GM23338 (cell line): ENCODE results near the gene MUCL3. TPM values are rescaled to one million over a fixed set of nuclear protein-coding genes. Genes with fewer than 3 reads are reported as not detected.

Experiments
- ATAC-seq: fragments of 200-7000 bp; cut with Tn5 transposase; 3 replicates; pipeline ENCODE4 v1.9.1; 2020
- DNase-seq: peaks from one replicate; pipeline ENCODE4 v3.0.0-alpha.2; 2015; ENCODE audit warnings: low spot score
- H2AFZ ChIP-seq: fragments of 200-600 bp; sonication (generic); 2 replicates; pipeline ENCODE4 v1.8.0; 2016; ENCODE audit warnings: antibody characterized with exemption, mild to moderate bottlenecking, moderate library complexity
- H3F3A ChIP-seq: fragments of 200-600 bp; sonication (generic); replicated peaks from 2 replicates; pipeline ENCODE4 v1.8.0; 2017; ENCODE audit warnings: antibody characterized with exemption, mixed run types, low read depth
- H3K27ac ChIP-seq: fragments of 200-600 bp; sonication (generic); 2 replicates; pipeline ENCODE4 v1.6.1; 2016; ENCODE audit warnings: low read depth
- H3K27me3 ChIP-seq: fragments of 200-600 bp; sonication (generic); 2 replicates; pipeline ENCODE4 v1.8.0; 2016; ENCODE audit warnings: mild to moderate bottlenecking, mixed run types, moderate library complexity; ENCODE audit not compliant: insufficient read depth
- H3K36me3 ChIP-seq: fragments of 200-600 bp; sonication (generic); 2 replicates; pipeline ENCODE4 v1.8.0; 2016; ENCODE audit warnings: mild to moderate bottlenecking; ENCODE audit not compliant: insufficient read depth
- H3K4me1 ChIP-seq: fragments of 200-600 bp; sonication (generic); 2 replicates; pipeline ENCODE4 v1.8.0; 2016; ENCODE audit warnings: mild to moderate bottlenecking, moderate library complexity; ENCODE audit not compliant: insufficient read depth
- H3K4me2 ChIP-seq: fragments of 200-600 bp; sonication (generic); 2 replicates; pipeline ENCODE4 v1.7.1; 2017; ENCODE audit warnings: mixed run types
- H3K4me3 ChIP-seq: fragments of 200-600 bp; sonication (generic); 2 replicates; pipeline ENCODE4 v1.6.1; 2016; ENCODE audit warnings: mixed run types
- H3K79me2 ChIP-seq: fragments of 200-600 bp; sonication (generic); replicated peaks from 2 replicates; pipeline ENCODE4 v1.8.0; 2017; ENCODE audit warnings: mild to moderate bottlenecking; ENCODE audit not compliant: insufficient read depth
- H3K9me2 ChIP-seq: fragments of 200-600 bp; sonication (generic); 2 replicates; pipeline ENCODE4 v1.8.0; 2017; ENCODE audit not compliant: insufficient read depth
- H4K20me1 ChIP-seq: fragments of 200-600 bp; sonication (generic); replicated peaks from 2 replicates; pipeline ENCODE4 v1.8.0; 2017; ENCODE audit warnings: mild to moderate bottlenecking; ENCODE audit not compliant: insufficient read depth
- H3K27ac Mint-ChIP-seq: 2 replicates; pipeline ENCODE4 v1.8.0; 2020; ENCODE audit warnings: inconsistent platforms, mild to moderate bottlenecking, moderate library complexity, mixed read lengths
- H3K27me3 Mint-ChIP-seq: 3 replicates; pipeline ENCODE4 v1.8.0; 2022; ENCODE audit warnings: low read depth, mild to moderate bottlenecking, moderate library complexity, mixed read lengths, inconsistent platforms; ENCODE audit not compliant: insufficient read depth, poor library complexity
- H3K36me3 Mint-ChIP-seq: 3 replicates; pipeline ENCODE4 v1.8.0; 2021; ENCODE audit warnings: low read depth, mild to moderate bottlenecking, inconsistent platforms, moderate library complexity, mixed read lengths
- H3K4me1 Mint-ChIP-seq: 3 replicates; pipeline ENCODE4 v1.8.0; 2020; ENCODE audit warnings: mild to moderate bottlenecking, inconsistent platforms, mixed read lengths
- H3K4me3 Mint-ChIP-seq: 3 replicates; pipeline ENCODE4 v1.8.0; 2021; ENCODE audit warnings: moderate library complexity, mild to moderate bottlenecking, inconsistent platforms, mixed read lengths
- H3K9me3 Mint-ChIP-seq: 3 replicates; pipeline ENCODE4 v1.8.0; 2020; ENCODE audit warnings: moderate library complexity, mild to moderate bottlenecking, inconsistent platforms, mixed read lengths
- CREB1 ChIP-seq: fragments of 250-450 bp; sonication (Bioruptor Pico); IDR thresholded peaks from 2 replicates; pipeline ENCODE4 v1.5.0; 2020; ENCODE audit warnings: low read depth, mild to moderate bottlenecking, moderate library complexity
- EZH2 ChIP-seq: fragments of 200-600 bp; sonication (generic); IDR thresholded peaks from one replicate; pipeline ENCODE4 v1.8.0; 2017; ENCODE audit warnings: antibody characterized with exemption, mild to moderate bottlenecking, low read depth; ENCODE audit not compliant: unreplicated experiment
- JUNB ChIP-seq: IDR thresholded peaks from one replicate; pipeline ENCODE4 v1.6.1; 2016; ENCODE audit warnings: antibody characterized with exemption; ENCODE audit not compliant: unreplicated experiment
- NANOG ChIP-seq: IDR thresholded peaks from 2 replicates; pipeline ENCODE4 v1.6.1; 2016; ENCODE audit warnings: antibody characterized with exemption, borderline replicate concordance
- POLR2AphosphoS5 ChIP-seq: IDR thresholded peaks from 2 replicates; pipeline ENCODE4 v1.6.1; 2016; ENCODE audit warnings: antibody characterized with exemption, low read depth
- polyA plus RNA-seq: library from polyadenylated mRNA; unstranded; fragments of >200 nt; fragmentation: Nextera tagmentation; extraction: Ambion mirVana; gene quantifications from 2 replicates; pipeline ENCODE4 v1.2.1, GENCODE V29; 2016
- total RNA-seq: library from RNA; depleted of rRNA; stranded (reverse); fragments of >200 nt; shearing (Covaris generic); gene quantifications from 2 replicates; pipeline ENCODE4 v1.2.3, GENCODE V29; 2014
- TF ChIP-seq, protein P1 (sequence below): IDR thresholded peaks from one replicate; pipeline ENCODE4 v1.6.1; 2018; ENCODE audit warnings: antibody characterized with exemption; ENCODE audit not compliant: unreplicated experiment
- TF ChIP-seq, protein P2 (sequence below): IDR thresholded peaks from 2 replicates; pipeline ENCODE4 v1.6.1; 2016; ENCODE audit warnings: antibody characterized with exemption
- TF ChIP-seq, protein P3 (sequence below): fragments of 250-450 bp; sonication (Bioruptor Pico); IDR thresholded peaks from 2 replicates; pipeline ENCODE4 v1.5.0; 2020; ENCODE audit warnings: mild to moderate bottlenecking, moderate library complexity

The MUCL3 gene
- total and polyA plus RNA-seq, 2 experiments from 2014 or later, result 0.32 TPM; not detected in 1

DNA sequence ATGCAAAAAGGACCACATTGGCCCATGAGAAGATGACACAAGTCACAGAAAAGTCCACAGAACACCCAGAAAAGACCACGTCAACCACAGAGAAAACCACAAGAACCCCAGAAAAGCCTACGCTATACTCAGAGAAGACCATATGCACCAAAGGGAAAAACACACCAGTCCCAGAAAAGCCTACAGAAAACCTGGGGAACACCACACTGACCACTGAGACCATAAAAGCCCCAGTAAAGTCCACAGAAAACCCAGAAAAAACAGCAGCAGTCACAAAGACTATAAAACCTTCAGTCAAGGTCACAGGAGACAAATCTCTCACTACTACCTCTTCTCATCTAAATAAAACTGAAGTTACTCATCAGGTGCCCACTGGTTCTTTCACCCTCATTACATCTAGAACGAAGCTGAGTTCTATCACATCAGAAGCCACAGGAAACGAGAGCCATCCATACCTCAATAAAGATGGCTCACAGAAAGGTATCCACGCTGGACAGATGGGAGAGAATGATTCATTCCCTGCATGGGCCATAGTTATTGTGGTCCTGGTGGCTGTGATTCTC lies 11.2 kb downstream of the MUCL3 start (continued):
- no peak for TF ChIP-seq EZH2

DNA sequence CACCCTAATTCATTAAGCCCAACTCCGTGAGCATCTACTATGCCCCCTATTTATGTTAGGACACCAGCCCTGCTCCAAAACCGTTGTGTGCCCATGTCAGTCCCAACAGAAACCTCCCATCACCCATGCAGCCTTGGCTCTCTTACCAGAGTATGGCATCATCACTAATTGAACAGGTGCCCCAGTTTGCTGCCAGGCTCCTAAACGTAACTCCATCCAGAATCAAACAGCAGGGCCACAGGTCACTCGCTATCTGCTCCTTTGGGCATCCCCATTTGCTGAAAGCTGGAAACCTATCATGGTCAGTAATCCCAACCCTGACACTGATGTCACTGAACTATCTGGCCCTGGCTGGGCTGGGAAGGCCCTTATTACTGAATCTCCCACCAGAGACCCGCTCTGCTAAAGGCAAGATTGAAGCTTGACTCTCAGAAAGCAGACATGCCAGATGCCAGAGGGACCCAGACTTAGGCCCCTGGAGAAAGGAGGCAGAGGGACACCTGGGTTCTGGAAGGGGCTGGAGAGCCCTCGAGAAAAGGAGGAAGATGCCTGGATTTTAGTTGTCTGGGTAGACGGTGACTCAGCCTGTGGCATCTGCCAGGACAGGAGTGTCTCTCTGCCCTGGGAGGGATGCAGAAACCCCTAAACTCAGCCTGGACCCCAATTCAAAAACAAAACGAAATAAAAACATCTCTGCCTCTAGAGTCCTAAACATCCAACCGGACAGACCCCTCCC lies 14.0 kb downstream of the MUCL3 start:
- H3K4me2 ChIP-seq, result peak overlapping the region; percentile 82
- H3K36me3 ChIP-seq, result no peaks in the 10 kb centered on the region
- H4K20me1 ChIP-seq, result no peaks in the 10 kb centered on the region
- peak overlapping the region; percentile 61 for H3K4me3 ChIP-seq
- 0 out of 2 replicates have a peak, but pooled peaks cover 9% of the 10 kb centered on the region for H3K9me2 ChIP-seq
- peaks cover 4% of the 10 kb centered on the region; the same call in 1 of the 2 replicates for H3F3A ChIP-seq
- Mint-ChIP-seq H3K4me1 (peaks cover 13% of the 10 kb centered on the region), H3K27me3 (peaks cover 32% of the 10 kb centered on the region), H3K27ac (no peak overlapping the region), H3K9me3 (peaks cover 13% of the 10 kb centered on the region; the same call in 2 of the 3 replicates), H3K4me3 (peak overlapping the region; percentile 65), H3K36me3 (no peaks in the 10 kb centered on the region)
- H3K27ac ChIP-seq, result no peak overlapping the region
- no peak for DNase-seq
- H3K4me1 ChIP-seq, result peaks cover 12% of the 10 kb centered on the region
- ATAC-seq, result peak; percentile 24
- H3K27me3 ChIP-seq, result peaks cover 35% of the 10 kb centered on the region
- peak overlapping the region; percentile 99 for H2AFZ ChIP-seq
- no peaks in the 10 kb centered on the region for H3K79me2 ChIP-seq
- TF ChIP-seq CREB1 (CRISPR knock-in tag) (no peak), POLR2AphosphoS5 (no peak), JUNB (no peak), NANOG (no peak), EZH2 (no peak)
- TF ChIP-seq, protein P1, sequence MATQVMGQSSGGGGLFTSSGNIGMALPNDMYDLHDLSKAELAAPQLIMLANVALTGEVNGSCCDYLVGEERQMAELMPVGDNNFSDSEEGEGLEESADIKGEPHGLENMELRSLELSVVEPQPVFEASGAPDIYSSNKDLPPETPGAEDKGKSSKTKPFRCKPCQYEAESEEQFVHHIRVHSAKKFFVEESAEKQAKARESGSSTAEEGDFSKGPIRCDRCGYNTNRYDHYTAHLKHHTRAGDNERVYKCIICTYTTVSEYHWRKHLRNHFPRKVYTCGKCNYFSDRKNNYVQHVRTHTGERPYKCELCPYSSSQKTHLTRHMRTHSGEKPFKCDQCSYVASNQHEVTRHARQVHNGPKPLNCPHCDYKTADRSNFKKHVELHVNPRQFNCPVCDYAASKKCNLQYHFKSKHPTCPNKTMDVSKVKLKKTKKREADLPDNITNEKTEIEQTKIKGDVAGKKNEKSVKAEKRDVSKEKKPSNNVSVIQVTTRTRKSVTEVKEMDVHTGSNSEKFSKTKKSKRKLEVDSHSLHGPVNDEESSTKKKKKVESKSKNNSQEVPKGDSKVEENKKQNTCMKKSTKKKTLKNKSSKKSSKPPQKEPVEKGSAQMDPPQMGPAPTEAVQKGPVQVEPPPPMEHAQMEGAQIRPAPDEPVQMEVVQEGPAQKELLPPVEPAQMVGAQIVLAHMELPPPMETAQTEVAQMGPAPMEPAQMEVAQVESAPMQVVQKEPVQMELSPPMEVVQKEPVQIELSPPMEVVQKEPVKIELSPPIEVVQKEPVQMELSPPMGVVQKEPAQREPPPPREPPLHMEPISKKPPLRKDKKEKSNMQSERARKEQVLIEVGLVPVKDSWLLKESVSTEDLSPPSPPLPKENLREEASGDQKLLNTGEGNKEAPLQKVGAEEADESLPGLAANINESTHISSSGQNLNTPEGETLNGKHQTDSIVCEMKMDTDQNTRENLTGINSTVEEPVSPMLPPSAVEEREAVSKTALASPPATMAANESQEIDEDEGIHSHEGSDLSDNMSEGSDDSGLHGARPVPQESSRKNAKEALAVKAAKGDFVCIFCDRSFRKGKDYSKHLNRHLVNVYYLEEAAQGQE, result no peak
- TF ChIP-seq, protein P2, sequence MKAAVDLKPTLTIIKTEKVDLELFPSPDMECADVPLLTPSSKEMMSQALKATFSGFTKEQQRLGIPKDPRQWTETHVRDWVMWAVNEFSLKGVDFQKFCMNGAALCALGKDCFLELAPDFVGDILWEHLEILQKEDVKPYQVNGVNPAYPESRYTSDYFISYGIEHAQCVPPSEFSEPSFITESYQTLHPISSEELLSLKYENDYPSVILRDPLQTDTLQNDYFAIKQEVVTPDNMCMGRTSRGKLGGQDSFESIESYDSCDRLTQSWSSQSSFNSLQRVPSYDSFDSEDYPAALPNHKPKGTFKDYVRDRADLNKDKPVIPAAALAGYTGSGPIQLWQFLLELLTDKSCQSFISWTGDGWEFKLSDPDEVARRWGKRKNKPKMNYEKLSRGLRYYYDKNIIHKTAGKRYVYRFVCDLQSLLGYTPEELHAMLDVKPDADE, result no peak
- TF ChIP-seq, protein P3, sequence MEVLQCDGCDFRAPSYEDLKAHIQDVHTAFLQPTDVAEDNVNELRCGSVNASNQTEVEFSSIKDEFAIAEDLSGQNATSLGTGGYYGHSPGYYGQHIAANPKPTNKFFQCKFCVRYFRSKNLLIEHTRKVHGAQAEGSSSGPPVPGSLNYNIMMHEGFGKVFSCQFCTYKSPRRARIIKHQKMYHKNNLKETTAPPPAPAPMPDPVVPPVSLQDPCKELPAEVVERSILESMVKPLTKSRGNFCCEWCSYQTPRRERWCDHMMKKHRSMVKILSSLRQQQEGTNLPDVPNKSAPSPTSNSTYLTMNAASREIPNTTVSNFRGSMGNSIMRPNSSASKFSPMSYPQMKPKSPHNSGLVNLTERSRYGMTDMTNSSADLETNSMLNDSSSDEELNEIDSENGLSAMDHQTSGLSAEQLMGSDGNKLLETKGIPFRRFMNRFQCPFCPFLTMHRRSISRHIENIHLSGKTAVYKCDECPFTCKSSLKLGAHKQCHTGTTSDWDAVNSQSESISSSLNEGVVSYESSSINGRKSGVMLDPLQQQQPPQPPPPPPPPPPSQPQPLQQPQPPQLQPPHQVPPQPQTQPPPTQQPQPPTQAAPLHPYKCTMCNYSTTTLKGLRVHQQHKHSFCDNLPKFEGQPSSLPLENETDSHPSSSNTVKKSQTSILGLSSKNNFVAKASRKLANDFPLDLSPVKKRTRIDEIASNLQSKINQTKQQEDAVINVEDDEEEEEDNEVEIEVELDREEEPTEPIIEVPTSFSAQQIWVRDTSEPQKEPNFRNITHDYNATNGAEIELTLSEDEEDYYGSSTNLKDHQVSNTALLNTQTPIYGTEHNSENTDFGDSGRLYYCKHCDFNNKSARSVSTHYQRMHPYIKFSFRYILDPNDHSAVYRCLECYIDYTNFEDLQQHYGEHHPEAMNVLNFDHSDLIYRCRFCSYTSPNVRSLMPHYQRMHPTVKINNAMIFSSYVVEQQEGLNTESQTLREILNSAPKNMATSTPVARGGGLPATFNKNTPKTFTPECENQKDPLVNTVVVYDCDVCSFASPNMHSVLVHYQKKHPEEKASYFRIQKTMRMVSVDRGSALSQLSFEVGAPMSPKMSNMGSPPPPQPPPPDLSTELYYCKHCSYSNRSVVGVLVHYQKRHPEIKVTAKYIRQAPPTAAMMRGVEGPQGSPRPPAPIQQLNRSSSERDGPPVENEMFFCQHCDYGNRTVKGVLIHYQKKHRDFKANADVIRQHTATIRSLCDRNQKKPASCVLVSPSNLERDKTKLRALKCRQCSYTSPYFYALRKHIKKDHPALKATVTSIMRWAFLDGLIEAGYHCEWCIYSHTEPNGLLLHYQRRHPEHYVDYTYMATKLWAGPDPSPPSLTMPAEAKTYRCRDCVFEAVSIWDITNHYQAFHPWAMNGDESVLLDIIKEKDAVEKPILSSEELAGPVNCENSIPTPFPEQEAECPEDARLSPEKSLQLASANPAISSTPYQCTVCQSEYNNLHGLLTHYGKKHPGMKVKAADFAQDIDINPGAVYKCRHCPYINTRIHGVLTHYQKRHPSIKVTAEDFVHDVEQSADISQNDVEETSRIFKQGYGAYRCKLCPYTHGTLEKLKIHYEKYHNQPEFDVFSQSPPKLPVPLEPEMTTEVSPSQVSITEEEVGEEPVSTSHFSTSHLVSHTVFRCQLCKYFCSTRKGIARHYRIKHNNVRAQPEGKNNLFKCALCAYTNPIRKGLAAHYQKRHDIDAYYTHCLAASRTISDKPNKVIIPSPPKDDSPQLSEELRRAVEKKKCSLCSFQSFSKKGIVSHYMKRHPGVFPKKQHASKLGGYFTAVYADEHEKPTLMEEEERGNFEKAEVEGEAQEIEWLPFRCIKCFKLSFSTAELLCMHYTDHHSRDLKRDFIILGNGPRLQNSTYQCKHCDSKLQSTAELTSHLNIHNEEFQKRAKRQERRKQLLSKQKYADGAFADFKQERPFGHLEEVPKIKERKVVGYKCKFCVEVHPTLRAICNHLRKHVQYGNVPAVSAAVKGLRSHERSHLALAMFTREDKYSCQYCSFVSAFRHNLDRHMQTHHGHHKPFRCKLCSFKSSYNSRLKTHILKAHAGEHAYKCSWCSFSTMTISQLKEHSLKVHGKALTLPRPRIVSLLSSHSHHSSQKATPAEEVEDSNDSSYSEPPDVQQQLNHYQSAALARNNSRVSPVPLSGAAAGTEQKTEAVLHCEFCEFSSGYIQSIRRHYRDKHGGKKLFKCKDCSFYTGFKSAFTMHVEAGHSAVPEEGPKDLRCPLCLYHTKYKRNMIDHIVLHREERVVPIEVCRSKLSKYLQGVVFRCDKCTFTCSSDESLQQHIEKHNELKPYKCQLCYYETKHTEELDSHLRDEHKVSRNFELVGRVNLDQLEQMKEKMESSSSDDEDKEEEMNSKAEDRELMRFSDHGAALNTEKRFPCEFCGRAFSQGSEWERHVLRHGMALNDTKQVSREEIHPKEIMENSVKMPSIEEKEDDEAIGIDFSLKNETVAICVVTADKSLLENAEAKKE (CRISPR knock-in tag), result no peak
